Stimulated activated CD4-positive, alpha-beta T cell treated with anti-CD3 and anti-CD28 coated beads, TNF-alpha, amount 100 ng/mL, for 1 hour (primary cell): ENCODE measurements around the gene GRIN3B.

Experiments
- DNase-seq, 3 donors: peaks; one replicate each; pipeline ENCODE4 v3.0.0-alpha.2; 2020; ENCODE audit warnings: low read depth in 3 of 3, low spot score in 1 of 3

GRIN3B gene

GRCh38 chr19:1006711-1007398 is 6.6 kb downstream of the GRIN3B start:
- DNase-seq: no peak

- no peak for DNase-seq
These were observed 7.4 kb downstream of the GRIN3B start for GRCh38 chr19:1007399-1008251.

DNA sequence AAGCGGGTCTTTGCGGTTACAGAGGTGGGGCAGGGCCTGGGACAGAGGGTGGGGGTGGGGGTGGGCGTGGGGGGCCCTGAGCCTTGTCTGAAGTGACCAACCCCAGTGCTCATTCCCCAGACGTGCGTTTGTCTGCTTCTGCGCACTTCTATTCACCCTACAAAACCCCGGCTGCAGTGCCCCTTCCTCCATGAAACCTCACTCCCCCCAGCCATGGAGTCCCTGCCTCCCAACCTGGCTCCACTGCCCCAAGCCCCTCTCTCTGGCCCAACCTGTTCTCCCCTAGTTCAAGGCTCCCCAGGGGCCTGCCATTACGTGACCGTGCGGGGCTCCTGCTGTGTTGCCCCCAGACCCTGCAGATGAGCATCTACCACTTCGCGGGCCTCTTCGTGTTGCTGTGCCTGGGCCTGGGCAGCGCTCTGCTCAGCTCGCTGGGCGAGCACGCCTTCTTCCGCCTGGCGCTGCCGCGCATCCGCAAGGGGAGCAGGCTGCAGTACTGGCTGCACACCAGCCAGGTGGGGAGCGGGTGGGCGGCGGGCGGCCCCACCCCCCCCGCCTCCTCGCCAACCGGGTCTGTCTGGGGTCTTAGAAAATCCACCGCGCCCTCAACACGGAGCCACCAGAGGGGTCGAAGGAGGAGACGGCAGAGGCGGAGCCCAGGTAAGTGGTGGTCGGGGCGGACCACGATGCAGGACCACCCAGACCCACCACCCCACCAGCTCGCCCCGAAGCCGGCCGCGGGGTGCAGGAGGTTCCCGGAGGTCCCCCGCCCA is 8.2 kb downstream of the GRIN3B start:
- no peak for DNase-seq

- DNase-seq: no peak
These were observed 9.1 kb downstream of the GRIN3B start for GRCh38 chr19:1009041-1009980.

GRCh38 chr19:1009981-1010538 is 9.8 kb downstream of the GRIN3B start:
- DNase-seq: no peak

- no peak for DNase-seq
These were observed 10.6 kb downstream of the GRIN3B start for GRCh38 chr19:1010586-1011510.

- DNase-seq: no peak
These were observed 11.7 kb downstream of the GRIN3B start for GRCh38 chr19:1011831-1012333.

DNA sequence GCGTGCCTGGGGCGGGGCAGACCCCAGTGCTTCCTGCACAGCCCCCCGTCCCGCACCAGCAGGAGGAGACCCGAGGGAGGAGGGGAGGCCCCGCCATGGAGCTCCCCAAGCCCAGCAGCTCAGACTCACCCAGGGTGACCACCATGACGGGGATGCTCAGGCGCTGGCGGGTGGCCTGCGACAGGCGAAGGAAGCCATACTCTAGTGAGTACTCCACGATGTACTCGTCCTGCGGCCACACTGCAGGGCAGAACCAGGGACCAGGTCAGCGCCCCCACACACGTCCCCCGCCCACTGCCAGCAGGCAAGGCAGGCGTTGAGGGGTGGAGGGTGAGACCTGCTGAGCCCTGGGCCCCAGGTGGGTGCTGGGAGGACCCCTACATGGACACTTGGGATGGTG is 12.1 kb downstream of the GRIN3B start:
- DNase-seq: no peak

- no peak for DNase-seq
These were observed 13.0 kb downstream of the GRIN3B start for GRCh38 chr19:1013218-1013617.

DNA sequence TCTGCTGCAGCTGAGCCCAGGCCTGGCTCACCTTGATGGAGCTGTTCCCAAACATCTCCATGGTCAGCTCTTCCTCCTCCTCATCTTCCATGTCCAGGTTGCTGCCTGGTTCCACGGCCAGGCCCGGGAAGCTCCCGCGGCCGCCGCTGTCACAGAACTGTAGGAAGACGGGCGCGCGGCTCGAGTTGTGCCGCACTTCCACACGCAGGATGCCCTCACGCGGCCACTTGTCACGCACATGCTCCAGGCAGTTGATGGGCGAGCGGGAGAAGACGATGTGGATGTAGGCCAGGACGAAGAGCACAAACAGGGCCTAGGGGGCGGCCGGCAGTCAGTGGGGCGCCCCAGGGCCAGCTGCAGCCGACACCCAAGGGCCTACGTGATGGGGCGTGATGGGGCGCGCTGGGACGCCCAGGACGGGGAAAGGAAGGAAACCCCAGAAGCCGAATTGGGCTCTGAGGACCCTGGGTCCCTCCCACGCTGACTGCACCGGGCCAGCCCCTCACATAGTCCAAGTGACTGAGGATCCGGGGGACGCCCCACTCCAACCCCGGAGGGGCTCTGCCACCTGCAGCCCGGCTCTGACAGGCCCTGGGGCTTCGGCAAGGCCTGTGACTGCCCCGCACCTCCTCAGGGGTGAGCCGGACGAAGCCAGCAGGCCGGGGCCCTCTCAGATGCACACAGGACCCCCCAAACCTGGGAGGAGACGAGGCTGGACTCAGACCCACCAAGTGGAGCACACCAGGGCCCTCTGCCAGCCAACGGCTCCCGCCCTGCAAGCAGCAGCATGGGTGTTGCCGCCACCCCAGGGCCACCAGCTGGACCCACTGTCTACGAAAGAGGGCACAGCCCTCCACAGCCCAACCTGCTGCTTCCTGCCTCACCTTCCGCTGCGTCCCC is 14.2 kb downstream of the GRIN3B start:
- DNase-seq: no peak

GRCh38 chr19:1015061-1015781 is 15.0 kb downstream of the GRIN3B start:
- no peak for DNase-seq

DNA sequence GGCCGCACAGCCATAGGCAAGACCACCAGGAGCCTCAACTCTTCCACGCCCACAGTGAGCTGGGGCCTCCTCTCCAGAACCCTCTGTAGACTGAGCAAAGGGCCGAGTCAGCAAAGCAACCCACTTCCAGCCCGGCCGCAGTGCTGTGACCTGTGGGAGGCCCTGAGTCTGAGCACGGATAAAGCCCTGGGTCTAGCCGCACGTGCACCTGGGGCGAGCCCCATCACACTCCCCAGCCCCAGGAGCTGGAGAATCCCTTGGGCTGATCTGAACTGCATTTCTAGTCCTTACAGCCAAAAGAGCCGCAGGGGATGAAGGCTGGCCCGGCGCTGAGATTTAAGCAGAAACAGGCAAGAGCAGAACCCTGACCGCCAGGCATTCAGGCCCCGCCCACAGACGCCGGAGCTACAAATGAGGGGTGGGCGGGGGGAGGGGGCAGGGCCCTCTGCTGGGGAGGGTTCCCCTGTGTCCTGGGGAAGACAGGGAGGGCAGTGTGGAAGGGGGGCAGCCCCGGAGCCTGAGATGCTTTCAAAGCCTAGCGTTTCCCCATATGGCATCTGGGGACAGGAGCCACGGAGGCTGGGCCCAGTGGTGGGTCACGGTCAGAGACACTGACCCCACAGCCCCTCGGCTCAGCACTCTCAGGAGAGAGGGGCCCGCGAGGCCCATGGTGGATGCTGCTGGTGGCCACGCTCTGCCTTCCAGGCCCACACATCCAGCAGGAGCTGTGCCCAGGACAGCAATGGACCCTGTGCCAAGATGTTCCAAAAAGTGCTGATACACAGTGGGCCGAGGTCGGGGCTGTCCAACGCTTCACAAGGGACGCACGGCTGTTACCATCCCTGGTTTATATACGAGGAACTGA is 15.8 kb downstream of the GRIN3B start:
- DNase-seq: no peak

DNA sequence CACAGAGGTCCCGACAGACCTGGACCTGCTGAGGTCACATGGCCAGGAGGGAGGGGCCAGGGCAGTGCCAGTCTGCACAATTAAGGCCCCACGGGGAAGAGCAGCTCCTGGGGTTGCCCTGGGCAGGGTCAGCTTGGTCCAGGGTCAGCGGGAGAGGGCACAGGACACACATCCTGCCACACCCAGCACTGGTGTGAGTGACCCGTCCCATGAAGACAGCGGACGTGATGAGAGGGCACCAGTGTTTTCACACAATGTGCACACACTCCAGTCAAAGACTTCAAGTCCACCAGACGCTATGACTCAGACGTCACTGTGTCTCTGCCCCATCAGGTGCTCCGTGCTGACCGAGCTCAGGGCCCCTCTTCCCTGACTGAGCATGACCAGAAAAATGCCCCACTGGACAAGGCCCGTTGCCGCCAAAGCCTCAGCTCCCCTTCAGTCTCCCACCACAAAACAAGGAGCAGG is 16.5 kb downstream of the GRIN3B start:
- no peak for DNase-seq

- DNase-seq: no peak
These were observed 17.1 kb downstream of the GRIN3B start for GRCh38 chr19:1017115-1017905.

GRCh38 chr19:1017906-1018305 is 17.7 kb downstream of the GRIN3B start:
- DNase-seq: no peak

GRCh38 chr19:1018393-1018792 is 18.2 kb downstream of the GRIN3B start:
- DNase-seq: no peak
